Cerebellar cortex (tissue), 1 donor: ENCODE data around the gene TMCC3.

Experiments
- DNase-seq: peaks from one replicate; pipeline ENCODE4 v3.0.0-alpha.2; 2015; ENCODE audit warnings: low spot score

Gene TMCC3

GRCh38 chr12:94673496-94673895 lies 23.1 kb upstream of the TMCC3 start:
- no peak for DNase-seq

GRCh38 chr12:94671917-94672316 lies 21.6 kb upstream of the TMCC3 start:
- no peak for DNase-seq

GRCh38 chr12:94670898-94671297 lies 20.5 kb upstream of the TMCC3 start:
- no peak for DNase-seq

- no peak for DNase-seq
Measured at GRCh38 chr12:94670075-94670474, 19.7 kb upstream of the TMCC3 start.

- DNase-seq: no peak
Measured at GRCh38 chr12:94667031-94667540, 16.7 kb upstream of the TMCC3 start.

GRCh38 chr12:94666158-94666557 lies 15.8 kb upstream of the TMCC3 start:
- no peak for DNase-seq

- DNase-seq: no peak
Measured at GRCh38 chr12:94663702-94664101, 13.3 kb upstream of the TMCC3 start.

- no peak for DNase-seq
Measured at GRCh38 chr12:94663071-94663470, 12.7 kb upstream of the TMCC3 start.

GRCh38 chr12:94660436-94660835 lies 10.1 kb upstream of the TMCC3 start:
- no peak for DNase-seq

- no peak for DNase-seq
Measured at GRCh38 chr12:94659346-94659930, 9.1 kb upstream of the TMCC3 start.

- no peak for DNase-seq
Measured at GRCh38 chr12:94658931-94659330, 8.6 kb upstream of the TMCC3 start.

GRCh38 chr12:94656556-94656955 lies 6.2 kb upstream of the TMCC3 start:
- DNase-seq: no peak

- DNase-seq: no peak
Measured at GRCh38 chr12:94649349-94650142, 811 bp downstream of the TMCC3 start.

GRCh38 chr12:94648578-94648977 lies 1.8 kb downstream of the TMCC3 start:
- no peak for DNase-seq

- DNase-seq: no peak
Measured at GRCh38 chr12:94644141-94644979, 6.0 kb downstream of the TMCC3 start.

GRCh38 chr12:94643606-94644005 lies 6.8 kb downstream of the TMCC3 start:
- no peak for DNase-seq

GRCh38 chr12:94641283-94641682 lies 9.1 kb downstream of the TMCC3 start:
- no peak for DNase-seq

GRCh38 chr12:94640134-94640928 lies 10.0 kb downstream of the TMCC3 start:
- no peak for DNase-seq

GRCh38 chr12:94638521-94638920 lies 11.8 kb downstream of the TMCC3 start:
- DNase-seq: peak; percentile 59

GRCh38 chr12:94637390-94638113 lies 12.8 kb downstream of the TMCC3 start:
- no peak for DNase-seq

- no peak for DNase-seq
Measured at GRCh38 chr12:94636462-94637085, 13.8 kb downstream of the TMCC3 start.
